Osteoblast (primary cell): ENCODE measurements around the gene SLC9A9. TPM values are rescaled to one million over a fixed set of nuclear protein-coding genes. Genes with fewer than 3 reads are reported as not detected.
A peak's percentile ranks its signal among the peaks of the same experiment; 100 is the strongest.

Experiments used
- DNase-seq: peaks from one replicate; pipeline ENCODE4 v3.0.0; 2011; ENCODE audit warnings: low spot score, mixed read lengths; ENCODE audit not compliant: insufficient read length; ENCODE audit errors: missing footprints
- H2AFZ ChIP-seq: 2 replicates; pipeline ENCODE4 v1.6.0; 2011; ENCODE audit warnings: mild to moderate bottlenecking, low read length
- H3K27ac ChIP-seq: 2 replicates; pipeline ENCODE4 v1.5.1; 2011; ENCODE audit warnings: mild to moderate bottlenecking, low read depth, low read length, moderate library complexity
- H3K27me3 ChIP-seq: 2 replicates; pipeline ENCODE4 v1.6.0; 2012; ENCODE audit warnings: mild to moderate bottlenecking, control low read depth, inconsistent platforms, low read length, moderate library complexity; ENCODE audit not compliant: insufficient read depth
- H3K36me3 ChIP-seq: 2 replicates; pipeline ENCODE4 v1.5.1; 2011; ENCODE audit warnings: mild to moderate bottlenecking, low read length, control low read depth, moderate library complexity; ENCODE audit not compliant: insufficient read depth
- H3K4me1 ChIP-seq: 2 replicates; pipeline ENCODE4 v1.5.1; 2011; ENCODE audit warnings: mild to moderate bottlenecking, low read length, control low read depth, moderate library complexity; ENCODE audit not compliant: insufficient read depth
- H3K4me2 ChIP-seq: 2 replicates; pipeline ENCODE4 v1.6.0; 2011; ENCODE audit warnings: mild to moderate bottlenecking, low read length; ENCODE audit not compliant: insufficient read depth
- H3K4me3 ChIP-seq: fragments of 200-600 bp; sonication (generic); 3 replicates; pipeline ENCODE4 v1.5.1; 2012; ENCODE audit warnings: mild to moderate bottlenecking, low read length, inconsistent platforms; ENCODE audit not compliant: insufficient read depth
- H3K79me2 ChIP-seq: 2 replicates; pipeline ENCODE4 v1.6.0; 2012; ENCODE audit warnings: mild to moderate bottlenecking, low read length, control low read depth, inconsistent platforms; ENCODE audit not compliant: insufficient read depth
- H3K9me3 ChIP-seq: 2 replicates; pipeline ENCODE4 v1.5.1; 2011; ENCODE audit warnings: low read depth, low read length, control low read depth
- H4K20me1 ChIP-seq: 2 replicates; pipeline ENCODE4 v1.6.0; 2012; ENCODE audit warnings: mild to moderate bottlenecking, low read length, control low read depth; ENCODE audit not compliant: insufficient read depth
- CTCF ChIP-seq: IDR thresholded peaks from 2 replicates; pipeline ENCODE4 v1.5.1; 2011; ENCODE audit warnings: mild to moderate bottlenecking, low read depth, low read length, moderate library complexity; ENCODE audit errors: extremely low read depth
- total RNA-seq: library from RNA; depleted of rRNA; stranded (reverse); fragments of >200 nt; gene quantifications from 2 replicates; pipeline ENCODE4 v1.2.3, GENCODE V29; 2012

The SLC9A9 gene
- total RNA-seq, 1 donor = 6.5 TPM

- H3K9me3 ChIP-seq = no peaks in the 10 kb centered on the region
- no peaks in the 10 kb centered on the region for H3K79me2 ChIP-seq
- no peaks in the 10 kb centered on the region for H3K27me3 ChIP-seq
- no peak overlapping the region for H2AFZ ChIP-seq
- DNase-seq = no peak
- no peak overlapping the region for H3K4me2 ChIP-seq
- H3K36me3 ChIP-seq = no peaks in the 10 kb centered on the region
- no peak for TF ChIP-seq CTCF
- H3K4me3 ChIP-seq = no peak overlapping the region
- no peaks in the 10 kb centered on the region for H4K20me1 ChIP-seq
- no peak overlapping the region for H3K27ac ChIP-seq
- H3K4me1 ChIP-seq = no peaks in the 10 kb centered on the region
Measured at GRCh38 chr3:143351354-143351753, 496.9 kb downstream of the SLC9A9 start.

- no peaks in the 10 kb centered on the region for H4K20me1 ChIP-seq
- no peak for DNase-seq
- no peak overlapping the region for H2AFZ ChIP-seq
- H3K4me2 ChIP-seq = no peak overlapping the region
- no peaks in the 10 kb centered on the region for H3K27me3 ChIP-seq
- H3K27ac ChIP-seq = no peak overlapping the region
- no peak overlapping the region for H3K4me3 ChIP-seq
- H3K79me2 ChIP-seq = no peaks in the 10 kb centered on the region
- no peaks in the 10 kb centered on the region for H3K9me3 ChIP-seq
- H3K4me1 ChIP-seq = no peaks in the 10 kb centered on the region
- no peak for TF ChIP-seq CTCF
- H3K36me3 ChIP-seq = no peaks in the 10 kb centered on the region
Measured at GRCh38 chr3:143349455-143349854, 498.8 kb downstream of the SLC9A9 start.

GRCh38 chr3:143348486-143349327, 499.6 kb downstream of the SLC9A9 start:
- no peak overlapping the region for H3K4me2 ChIP-seq
- H4K20me1 ChIP-seq = no peaks in the 10 kb centered on the region
- H2AFZ ChIP-seq = no peak overlapping the region
- peak; percentile 23 for TF ChIP-seq CTCF
- no peaks in the 10 kb centered on the region for H3K79me2 ChIP-seq
- H3K4me1 ChIP-seq = no peaks in the 10 kb centered on the region
- no peaks in the 10 kb centered on the region for H3K27me3 ChIP-seq
- H3K27ac ChIP-seq = no peak overlapping the region
- no peaks in the 10 kb centered on the region for H3K36me3 ChIP-seq
- DNase-seq = no peak
- no peak overlapping the region for H3K4me3 ChIP-seq
- no peaks in the 10 kb centered on the region for H3K9me3 ChIP-seq

GRCh38 chr3:143344516-143345165, 503.6 kb downstream of the SLC9A9 start:
- Histone ChIP-seq H3K9me3 (no peaks in the 10 kb centered on the region), H2AFZ (no peak overlapping the region), H3K4me2 (no peak overlapping the region), H3K79me2 (no peaks in the 10 kb centered on the region), H3K4me3 (no peak overlapping the region), H3K27me3 (peaks cover 2% of the 10 kb centered on the region), H4K20me1 (no peaks in the 10 kb centered on the region), H3K27ac (no peak overlapping the region), H3K4me1 (no peaks in the 10 kb centered on the region), H3K36me3 (no peaks in the 10 kb centered on the region)
- no peak for TF ChIP-seq CTCF
- DNase-seq = no peak
